HFFc6 (cell line): ENCODE results near the gene ANAPC5. TPM values are rescaled to one million over a fixed set of nuclear protein-coding genes. Genes with fewer than 3 reads are reported as not detected.
A peak's percentile ranks its signal among the peaks of the same experiment; 100 is the strongest.

Source experiments
- DNase-seq: peaks from one replicate; pipeline ENCODE4 v3.0.0-alpha.2; 2018
- H3K27ac Mint-ChIP-seq: 2 replicates; pipeline ENCODE4 v1.8.0; 2020; ENCODE audit warnings: mild to moderate bottlenecking, mixed read lengths
- H3K27me3 Mint-ChIP-seq: 2 replicates; pipeline ENCODE4 v1.8.0; 2021; ENCODE audit warnings: mild to moderate bottlenecking, moderate library complexity, mixed read lengths; ENCODE audit not compliant: insufficient read depth
- H3K36me3 Mint-ChIP-seq: 2 replicates; pipeline ENCODE4 v1.8.0; 2021; ENCODE audit warnings: low read depth, mixed read lengths
- H3K4me1 Mint-ChIP-seq: 2 replicates; pipeline ENCODE4 v1.8.0; 2020; ENCODE audit warnings: low read depth, mixed read lengths
- H3K4me3 Mint-ChIP-seq: 2 replicates; pipeline ENCODE4 v1.8.0; 2020; ENCODE audit warnings: mild to moderate bottlenecking, moderate library complexity, mixed read lengths
- H3K9me3 Mint-ChIP-seq: 2 replicates; pipeline ENCODE4 v1.8.0; 2020; ENCODE audit warnings: mild to moderate bottlenecking, mixed read lengths
- total RNA-seq, 6 experiments: library from RNA; stranded (reverse); fragmentation: NEBNext Ultra II Directional; extraction: Animal tissue kit (Norgen Biotek cat#: 25700); gene quantifications; 2 replicates in 1 of 6; 3 replicates in 5 of 6; pipeline ENCODE4 v1.2.3, GENCODE V29; 2021
- TF ChIP-seq, protein P1 (sequence below): fragments of 200-600 bp; sonication (generic); IDR thresholded peaks from 2 replicates; pipeline ENCODE4 v1.5.0; 2021; ENCODE audit warnings: antibody characterized with exemption, mild to moderate bottlenecking

The ANAPC5 gene
- total RNA-seq, 6 experiments from 2014 or later = 84.5 to 103 (median 93.5) TPM

DNA sequence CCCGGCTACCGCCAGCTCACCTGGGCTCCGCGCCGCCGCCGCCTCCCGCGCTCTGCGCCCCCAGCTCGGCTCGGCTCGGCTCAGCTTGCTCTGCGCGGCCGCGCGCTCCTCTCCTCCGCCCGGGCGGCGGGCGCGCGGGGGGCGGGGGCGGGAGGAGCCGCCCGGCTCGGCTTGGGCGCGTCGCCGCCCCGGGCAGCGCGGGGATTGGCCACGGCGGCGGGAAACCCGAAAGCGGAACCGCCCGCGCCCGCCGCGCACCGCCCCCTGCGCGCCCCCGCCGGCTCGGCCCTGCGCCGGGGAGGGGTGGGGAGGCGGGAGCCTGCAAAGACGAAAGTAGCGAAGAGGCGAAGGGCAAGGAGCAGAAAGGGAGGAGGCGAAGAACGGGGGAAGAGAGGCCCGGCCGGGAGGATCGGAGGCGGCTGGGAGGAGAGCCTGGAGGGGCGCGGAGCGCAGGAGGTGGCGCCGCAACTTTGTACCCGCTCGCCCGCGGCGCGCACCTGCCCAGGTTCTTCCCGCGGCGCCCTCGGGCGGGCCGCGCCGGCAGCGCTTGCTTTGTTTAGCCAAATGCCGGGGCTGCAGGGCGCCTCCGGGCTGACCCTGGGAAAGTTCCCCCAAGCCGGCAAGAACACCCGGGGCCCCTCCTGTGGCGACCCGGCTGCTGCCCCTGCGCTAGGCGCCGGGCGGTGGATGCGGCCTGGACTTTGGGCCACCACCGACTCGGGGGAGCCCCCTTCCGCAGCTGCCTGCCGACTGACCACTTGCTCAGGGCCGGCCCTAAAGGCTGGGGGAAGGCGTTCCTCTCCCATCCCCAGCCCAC is 55.4 kb downstream of the ANAPC5 start, which contains the start of gene CAMKK2:
Gene CAMKK2, minus strand, starts transcription at position 92 of the 817 bp plus-strand sequence. CDS start 22,183 bp downstream, outside the sequence.
- TF ChIP-seq, protein P1, sequence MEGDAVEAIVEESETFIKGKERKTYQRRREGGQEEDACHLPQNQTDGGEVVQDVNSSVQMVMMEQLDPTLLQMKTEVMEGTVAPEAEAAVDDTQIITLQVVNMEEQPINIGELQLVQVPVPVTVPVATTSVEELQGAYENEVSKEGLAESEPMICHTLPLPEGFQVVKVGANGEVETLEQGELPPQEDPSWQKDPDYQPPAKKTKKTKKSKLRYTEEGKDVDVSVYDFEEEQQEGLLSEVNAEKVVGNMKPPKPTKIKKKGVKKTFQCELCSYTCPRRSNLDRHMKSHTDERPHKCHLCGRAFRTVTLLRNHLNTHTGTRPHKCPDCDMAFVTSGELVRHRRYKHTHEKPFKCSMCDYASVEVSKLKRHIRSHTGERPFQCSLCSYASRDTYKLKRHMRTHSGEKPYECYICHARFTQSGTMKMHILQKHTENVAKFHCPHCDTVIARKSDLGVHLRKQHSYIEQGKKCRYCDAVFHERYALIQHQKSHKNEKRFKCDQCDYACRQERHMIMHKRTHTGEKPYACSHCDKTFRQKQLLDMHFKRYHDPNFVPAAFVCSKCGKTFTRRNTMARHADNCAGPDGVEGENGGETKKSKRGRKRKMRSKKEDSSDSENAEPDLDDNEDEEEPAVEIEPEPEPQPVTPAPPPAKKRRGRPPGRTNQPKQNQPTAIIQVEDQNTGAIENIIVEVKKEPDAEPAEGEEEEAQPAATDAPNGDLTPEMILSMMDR = peak; percentile 34
- peak within 1 kb of the TSS; percentile 92 for H3K4me3 Mint-ChIP-seq
- H3K9me3 Mint-ChIP-seq = no peaks in the 10 kb centered on the region
- H3K27me3 Mint-ChIP-seq = no peaks in the 10 kb centered on the region
- H3K4me1 Mint-ChIP-seq = peaks cover 12% of the 10 kb centered on the region
- H3K27ac Mint-ChIP-seq = peak within 1 kb of the TSS; percentile 71
- DNase-seq = peak; percentile 50
- no peaks in the 10 kb centered on the region for H3K36me3 Mint-ChIP-seq

- Mint-ChIP-seq H3K4me3 (peak overlapping the region; percentile 92), H3K27ac (peak overlapping the region; percentile 71), H3K9me3 (no peaks in the 10 kb centered on the region), H3K36me3 (no peaks in the 10 kb centered on the region; the same call in 1 of the 2 replicates), H3K27me3 (no peaks in the 10 kb centered on the region), H3K4me1 (peaks cover 12% of the 10 kb centered on the region)
- no peak for DNase-seq
- TF ChIP-seq, protein P1 = no peak
Observed at GRCh38 chr12:121295746-121296617, 56.2 kb downstream of the ANAPC5 start.

GRCh38 chr12:121295116-121295745 is 57.0 kb downstream of the ANAPC5 start:
- peak overlapping the region; percentile 71; the same call in 1 of the 2 replicates for H3K27ac Mint-ChIP-seq
- peak overlapping the region; percentile 92 for H3K4me3 Mint-ChIP-seq
- no peaks in the 10 kb centered on the region; the same call in 1 of the 2 replicates for H3K36me3 Mint-ChIP-seq
- H3K4me1 Mint-ChIP-seq = peaks cover 12% of the 10 kb centered on the region
- DNase-seq = no peak
- TF ChIP-seq, protein P1 = no peak
- no peaks in the 10 kb centered on the region for H3K9me3 Mint-ChIP-seq
- no peaks in the 10 kb centered on the region for H3K27me3 Mint-ChIP-seq

- TF ChIP-seq, protein P1 = no peak
- no peaks in the 10 kb centered on the region; the same call in 1 of the 2 replicates for H3K36me3 Mint-ChIP-seq
- H3K4me1 Mint-ChIP-seq = peaks cover 12% of the 10 kb centered on the region
- no peaks in the 10 kb centered on the region for H3K9me3 Mint-ChIP-seq
- H3K4me3 Mint-ChIP-seq = no peak overlapping the region
- H3K27ac Mint-ChIP-seq = no peak overlapping the region
- no peak for DNase-seq
- H3K27me3 Mint-ChIP-seq = no peaks in the 10 kb centered on the region
Observed at GRCh38 chr12:121294151-121294889, 57.9 kb downstream of the ANAPC5 start.
